NCI-H128 (cell line): ENCODE data around the gene PDE6B.
A peak's percentile ranks its signal among the peaks of the same experiment; 100 is the strongest.
"Not testable (repeated sequence)": the region's sequence is repeated elsewhere in the genome, so short reads cannot be mapped to it uniquely, and the experiment has no call there.

Source experiments
- DNase-seq: peaks from one replicate; lab custom pipeline; 2025; ENCODE audit not compliant: unreplicated experiment; lab: John Stamatoyannopoulos, UW

The PDE6B gene

GRCh38 chr4:668219-668618 is 42.8 kb downstream of the PDE6B start:
- not testable (repeated sequence) for DNase-seq

DNA sequence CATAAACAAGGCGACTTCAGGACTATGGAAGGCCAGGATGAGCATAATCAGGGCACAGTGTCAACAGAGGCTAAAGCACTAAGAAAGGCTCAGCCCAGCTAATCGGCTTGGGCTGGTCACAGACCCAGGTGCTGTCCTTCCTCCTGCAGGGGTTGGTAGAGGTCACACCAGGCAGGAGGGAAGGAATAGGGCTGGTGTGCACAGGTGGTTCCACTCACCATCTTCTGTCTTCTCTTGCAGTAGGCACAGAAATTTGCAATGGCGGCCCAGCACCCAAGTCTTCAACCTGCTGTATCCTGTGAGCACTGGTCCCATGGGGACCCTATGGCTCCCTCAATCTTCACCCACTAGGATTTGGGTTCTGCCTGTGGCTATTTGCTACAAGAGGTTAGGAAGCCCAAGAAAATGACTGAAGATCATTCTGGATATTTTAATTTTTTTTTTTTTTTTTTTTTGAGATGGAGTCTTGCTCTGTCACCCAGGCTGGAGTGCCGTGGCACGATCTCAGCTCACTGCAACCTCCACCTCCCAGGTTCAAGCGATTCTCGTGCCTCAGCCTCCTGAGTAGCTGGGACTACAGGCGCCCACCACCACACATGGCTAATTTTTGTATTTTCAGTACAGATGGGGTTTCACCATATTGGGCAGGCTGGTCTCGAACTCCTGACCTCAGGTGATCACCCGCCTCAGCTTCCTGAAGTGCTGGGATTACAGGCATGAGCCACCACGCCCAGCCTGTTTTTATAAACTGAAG is 44.6 kb downstream of the PDE6B start:
- DNase-seq: not testable (repeated sequence)

GRCh38 chr4:671769-672168 is 46.4 kb downstream of the PDE6B start:
- DNase-seq: no peak

DNA sequence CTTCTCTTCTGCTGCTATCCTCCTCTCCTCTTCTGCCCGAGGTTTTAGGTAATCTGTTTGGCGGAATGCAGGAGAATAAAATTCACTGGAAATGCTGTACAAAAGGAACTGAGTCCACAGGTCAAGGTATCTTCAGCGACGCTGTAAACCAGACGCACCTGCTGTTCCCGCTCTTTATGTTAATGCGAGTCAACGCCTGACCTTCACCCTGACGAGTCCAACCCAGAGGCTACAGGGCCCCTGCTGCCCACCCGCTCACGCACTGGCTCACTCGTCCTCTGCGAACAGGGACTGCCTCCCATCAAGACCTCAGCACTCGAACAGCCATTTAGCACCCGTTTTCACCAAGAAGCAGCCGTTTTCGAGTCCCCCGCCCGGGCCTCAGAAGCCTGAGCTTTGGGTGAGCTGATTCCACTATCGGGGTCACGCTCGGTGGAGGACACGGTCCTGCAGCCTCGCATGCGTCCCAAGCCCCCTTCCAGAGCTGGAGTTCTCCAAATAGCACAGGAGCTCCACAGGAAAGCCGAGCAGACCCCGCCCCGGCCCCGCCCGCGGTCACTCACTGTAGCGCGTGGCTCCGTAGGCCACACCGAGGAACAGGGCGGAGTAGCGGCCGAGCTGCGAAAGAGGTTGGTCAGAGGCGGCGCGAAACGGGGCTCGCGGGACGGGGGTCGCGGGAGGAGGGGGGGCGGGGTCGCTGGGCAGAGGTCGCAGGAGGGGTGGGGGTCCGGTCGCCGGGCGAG is 48.1 kb downstream of the PDE6B start:
- DNase-seq: no peak

GRCh38 chr4:674172-675035 is 49.0 kb downstream of the PDE6B start, which contains the start of the genes ATP5ME and MYL5:
ATP5ME (minus strand) TSS chr4:674276; CDS start chr4:674247, 29 bp downstream.
MYL5 (plus strand) TSS chr4:674542; CDS start chr4:678027, 3,485 bp downstream.
- DNase-seq: peak; percentile 78

DNA sequence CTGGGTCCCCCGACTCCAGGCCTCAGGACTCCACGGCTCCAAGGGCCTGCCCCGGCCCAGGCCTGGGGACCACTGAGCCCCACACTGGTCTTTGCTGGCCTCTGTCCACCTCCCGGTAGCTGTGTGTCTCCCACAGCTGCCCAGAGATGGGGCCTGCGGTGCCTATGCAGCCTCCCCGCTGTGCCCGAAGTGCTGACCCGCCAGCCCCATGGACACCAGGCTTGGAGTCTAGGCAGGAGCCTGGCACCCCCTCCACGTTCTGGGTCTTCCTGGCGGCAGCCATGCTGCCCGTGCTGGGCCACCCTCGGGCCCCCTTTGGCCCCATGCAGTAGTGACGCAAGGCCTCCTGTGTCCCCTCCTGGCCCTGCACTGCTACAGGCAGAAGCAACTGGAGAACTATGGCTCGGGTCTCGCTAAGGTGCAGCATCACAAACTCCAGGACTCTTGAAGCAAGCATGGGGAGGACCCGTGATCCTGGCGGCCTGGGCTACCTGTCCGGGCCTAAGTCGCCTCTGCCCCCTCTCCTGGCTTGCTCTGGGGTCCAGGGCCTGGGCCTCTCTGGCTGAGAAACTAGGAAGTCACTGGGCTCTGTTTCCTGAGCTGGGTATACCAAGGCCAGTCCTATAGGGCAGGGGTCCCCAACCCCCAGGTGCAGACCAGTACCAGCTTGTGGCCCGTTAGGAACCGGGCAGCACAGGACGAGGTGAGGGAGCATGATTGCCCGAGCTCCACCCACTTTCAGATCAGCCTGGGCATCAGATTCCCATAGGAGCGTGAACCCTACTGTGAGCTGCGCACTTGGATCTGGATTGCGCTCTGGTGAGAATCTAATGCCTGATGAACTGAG is 49.9 kb downstream of the PDE6B start:
- DNase-seq: no peak

DNA sequence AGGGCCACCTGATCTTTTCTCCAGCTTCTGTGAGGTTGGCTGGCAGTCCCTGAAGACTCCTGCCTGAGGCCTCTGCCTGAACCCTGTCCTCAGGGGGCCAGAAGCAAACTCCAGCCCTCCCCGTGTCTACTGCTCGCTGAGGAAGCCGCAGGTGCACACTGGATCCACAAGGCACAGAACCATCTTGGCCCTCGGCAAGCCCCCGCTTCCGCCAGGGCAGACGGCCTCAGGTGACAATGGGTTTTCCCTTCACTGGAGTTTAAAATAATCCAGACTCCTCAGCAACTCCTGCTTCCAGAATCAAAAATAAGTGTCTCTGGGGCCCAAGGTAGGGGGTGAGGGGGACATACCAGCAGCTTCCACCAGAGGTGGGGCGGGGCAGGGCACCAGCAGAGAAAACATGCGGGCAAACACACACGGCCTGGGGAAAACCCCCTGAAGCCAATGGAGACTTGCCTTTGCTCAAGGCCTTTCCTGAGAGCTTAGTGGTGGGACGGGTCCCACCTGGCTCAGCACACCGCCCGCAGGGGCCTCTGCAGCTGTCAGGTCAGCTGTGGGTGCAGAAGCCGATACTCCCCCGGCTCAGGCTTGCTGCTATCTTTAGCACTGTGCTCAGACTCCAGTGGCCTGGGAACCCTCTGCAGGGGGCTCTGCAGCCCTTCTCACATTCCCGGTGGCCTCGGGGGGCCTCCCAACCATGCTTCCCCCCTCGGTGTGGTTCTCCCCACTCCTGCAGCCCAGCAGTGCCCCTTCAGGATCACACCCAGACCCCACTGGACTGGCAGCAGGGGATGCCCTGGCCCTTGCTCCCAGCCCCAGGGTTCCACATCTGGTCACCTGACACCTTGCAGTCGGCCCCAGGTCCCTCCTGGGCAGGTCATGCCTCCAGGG is 50.9 kb downstream of the PDE6B start:
- DNase-seq: no peak

DNA sequence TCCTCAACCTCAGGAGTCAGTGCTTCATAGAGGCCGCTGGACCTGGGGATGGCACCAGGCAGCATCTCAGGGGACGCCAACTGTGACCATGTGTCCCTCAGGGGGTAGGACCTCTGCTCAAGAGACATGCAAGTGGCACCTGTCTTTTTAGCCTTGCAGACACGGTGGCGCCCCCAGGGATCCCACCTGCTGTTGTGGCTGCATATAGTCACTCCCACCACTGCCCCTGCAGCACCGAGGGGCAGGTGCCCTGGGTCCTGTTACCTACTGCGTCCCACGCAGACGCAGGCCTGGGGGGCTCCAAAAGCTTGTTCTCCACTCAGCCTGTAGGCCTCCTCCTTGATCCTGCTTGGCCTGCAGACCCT is 51.5 kb downstream of the PDE6B start:
- no peak for DNase-seq

DNA sequence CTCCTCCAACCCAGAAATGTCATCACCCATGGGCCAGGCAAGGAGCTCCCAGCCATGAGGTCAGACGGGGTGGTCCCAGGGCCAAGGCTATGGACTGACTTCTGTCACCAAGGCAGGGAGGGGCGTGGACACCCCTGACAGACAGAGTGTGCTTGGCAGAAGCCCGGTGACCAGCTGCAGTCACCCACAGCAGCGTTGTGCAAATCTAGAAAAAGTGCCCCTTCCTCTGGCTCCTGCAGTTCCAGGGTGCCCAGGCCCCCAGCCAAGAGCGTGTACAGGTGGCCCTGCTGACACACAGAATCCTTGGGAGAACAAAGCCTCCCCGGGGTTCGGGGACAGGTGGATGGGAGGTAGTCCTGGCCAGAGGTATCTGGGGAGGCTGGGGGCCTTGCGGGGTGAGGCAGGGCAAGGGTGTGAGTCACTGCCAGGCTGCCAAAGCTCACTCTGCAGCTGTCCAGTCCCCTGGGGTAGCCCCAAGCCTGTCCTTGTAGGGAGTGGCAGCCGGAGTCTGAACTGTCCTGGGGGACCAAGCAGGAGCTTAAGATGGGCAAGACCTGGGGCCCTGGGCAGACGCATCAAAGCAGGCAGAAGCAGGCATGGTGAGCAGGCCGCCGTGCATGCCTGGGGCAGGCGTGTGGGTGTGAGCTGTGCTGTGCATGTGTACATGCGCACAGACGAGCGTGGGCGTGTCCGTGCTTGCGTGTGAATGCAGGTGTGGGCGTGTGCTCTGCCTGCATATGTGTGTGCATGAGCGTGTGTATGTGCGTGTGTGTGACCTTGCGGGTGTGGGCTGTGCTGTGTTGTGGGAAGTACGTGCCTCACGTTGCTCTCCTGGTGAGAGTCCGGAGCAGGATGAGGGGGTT is 52.3 kb downstream of the PDE6B start:
- DNase-seq: no peak

DNA sequence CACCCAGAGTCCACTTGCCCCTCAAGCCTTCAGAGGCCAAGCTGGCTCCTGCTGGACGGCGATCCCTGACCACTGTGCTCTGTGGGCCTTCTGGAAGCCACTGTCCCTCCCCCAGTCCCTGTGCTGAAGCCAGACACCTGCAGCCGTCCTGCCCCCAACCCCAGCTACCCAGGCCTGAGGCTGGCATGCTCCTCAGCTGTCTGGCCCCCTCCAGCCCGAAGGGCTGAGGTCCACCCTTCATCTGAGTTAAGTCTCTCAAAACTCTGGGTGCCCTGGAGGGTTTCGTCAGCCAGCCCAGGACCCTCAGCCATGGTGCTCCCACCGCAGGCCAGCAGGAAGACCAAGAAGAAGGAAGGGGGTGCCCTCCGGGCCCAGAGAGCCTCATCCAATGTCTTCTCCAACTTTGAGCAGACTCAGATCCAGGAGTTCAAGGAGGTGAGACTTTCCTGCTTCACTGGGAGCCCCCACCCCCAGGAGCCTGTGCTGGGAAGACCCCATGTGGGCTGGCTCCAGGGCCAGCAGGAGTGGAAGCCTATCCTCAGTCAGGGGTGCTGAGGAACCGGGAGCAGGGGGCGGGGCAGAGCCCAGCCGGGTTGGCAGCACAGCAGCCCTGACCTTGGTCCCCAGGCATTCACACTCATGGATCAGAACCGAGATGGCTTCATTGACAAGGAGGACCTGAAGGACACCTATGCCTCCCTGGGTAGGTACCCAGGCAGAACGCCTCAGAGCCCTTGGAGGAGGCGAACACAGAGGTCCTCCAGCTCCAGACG is 53.1 kb downstream of the PDE6B start:
- no peak for DNase-seq

- no peak for DNase-seq
Measured at GRCh38 chr4:679104-679481, 53.7 kb downstream of the PDE6B start.

GRCh38 chr4:679629-680028 is 54.3 kb downstream of the PDE6B start:
- DNase-seq: no peak

- no peak for DNase-seq
Measured at GRCh38 chr4:680091-680490, 54.7 kb downstream of the PDE6B start.

DNA sequence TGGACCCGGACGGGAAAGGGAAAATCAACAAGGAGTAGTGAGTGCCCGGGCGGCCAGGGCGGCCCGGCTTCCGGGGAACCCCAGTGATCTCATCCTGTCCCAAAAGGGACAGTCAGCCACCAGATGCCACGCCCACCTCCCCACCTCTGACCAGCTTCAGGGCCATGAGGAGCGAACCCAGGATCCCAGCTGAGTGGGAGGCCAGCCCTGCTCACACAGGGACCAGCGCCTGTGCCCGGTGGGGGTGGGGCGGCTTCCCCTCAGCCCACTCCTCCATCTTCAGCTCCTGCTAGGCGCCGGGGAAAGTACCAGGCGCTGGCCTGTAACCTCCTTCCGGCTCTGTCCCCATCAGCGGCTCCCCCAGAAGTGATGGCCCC is 55.2 kb downstream of the PDE6B start:
- DNase-seq: no peak

DNA sequence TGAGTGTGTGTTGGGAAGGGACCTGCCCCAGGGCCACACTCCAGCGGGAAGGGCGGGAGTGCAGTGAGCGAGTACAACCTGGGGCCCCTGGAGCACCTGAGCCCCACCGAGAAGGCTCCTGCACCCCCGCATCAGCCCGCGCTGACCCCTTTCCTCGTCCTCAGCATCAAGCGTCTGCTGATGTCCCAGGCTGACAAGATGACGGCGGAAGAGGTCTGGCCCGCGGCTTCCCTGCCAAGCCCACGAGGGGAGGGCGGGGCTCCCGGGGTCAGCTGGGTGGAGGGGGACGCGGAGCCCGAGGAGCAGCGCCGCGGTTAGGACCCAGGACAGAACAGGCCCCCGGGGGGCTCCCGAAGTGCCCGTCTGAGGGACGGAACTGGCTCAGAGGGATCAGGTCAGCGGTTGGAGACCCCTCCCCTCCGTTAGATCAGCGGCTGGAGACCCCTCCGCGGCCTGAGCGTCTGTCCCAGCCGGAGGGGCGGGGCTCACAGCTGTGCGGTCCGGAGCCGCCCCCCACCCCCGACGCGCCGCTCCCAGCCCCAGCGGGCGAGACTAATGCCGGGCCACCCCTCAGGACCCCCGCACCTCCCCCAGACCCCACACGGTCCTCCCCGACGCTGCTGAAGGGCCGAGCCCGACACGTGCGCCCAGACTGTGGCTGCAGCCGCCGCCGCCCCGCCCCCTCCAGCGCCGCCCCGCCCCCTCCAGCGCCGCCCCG is 55.7 kb downstream of the PDE6B start:
- DNase-seq: no peak

DNA sequence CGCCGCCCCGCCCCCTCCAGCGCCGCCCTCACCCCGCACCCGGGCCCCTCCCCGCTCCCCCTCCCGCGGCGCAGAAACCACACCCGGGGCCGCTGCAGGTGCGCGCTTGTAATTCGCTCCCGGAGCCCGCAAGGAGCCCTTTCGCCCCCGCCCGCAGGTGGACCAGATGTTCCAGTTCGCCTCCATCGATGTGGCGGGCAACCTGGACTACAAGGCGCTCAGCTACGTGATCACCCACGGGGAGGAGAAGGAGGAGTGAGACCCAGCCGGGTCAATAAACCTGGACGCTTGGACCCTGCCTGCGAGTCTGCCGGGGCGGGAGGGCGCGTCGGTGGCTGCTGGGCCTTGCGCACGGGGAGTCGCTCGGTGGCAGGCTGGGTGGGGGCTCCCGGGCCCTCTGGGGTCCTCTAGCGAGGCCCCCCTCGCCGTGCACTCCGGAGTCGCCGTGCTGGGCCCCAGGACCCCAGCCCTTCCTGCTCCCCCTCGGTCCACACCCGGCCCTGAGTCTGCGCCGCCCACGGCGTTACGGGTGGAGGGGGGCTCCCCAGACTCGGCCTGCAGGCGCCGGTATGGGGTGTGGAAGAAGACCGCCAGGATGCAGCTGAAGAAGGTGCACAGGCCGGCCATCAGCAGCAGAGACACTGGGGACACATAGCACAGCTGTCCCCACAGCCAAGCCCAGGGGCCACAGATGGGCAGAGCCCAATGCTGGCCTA is 56.5 kb downstream of the PDE6B start:
- peak; percentile 3 for DNase-seq
